ENCODE measurements around the gene CLIP4.

DNA sequence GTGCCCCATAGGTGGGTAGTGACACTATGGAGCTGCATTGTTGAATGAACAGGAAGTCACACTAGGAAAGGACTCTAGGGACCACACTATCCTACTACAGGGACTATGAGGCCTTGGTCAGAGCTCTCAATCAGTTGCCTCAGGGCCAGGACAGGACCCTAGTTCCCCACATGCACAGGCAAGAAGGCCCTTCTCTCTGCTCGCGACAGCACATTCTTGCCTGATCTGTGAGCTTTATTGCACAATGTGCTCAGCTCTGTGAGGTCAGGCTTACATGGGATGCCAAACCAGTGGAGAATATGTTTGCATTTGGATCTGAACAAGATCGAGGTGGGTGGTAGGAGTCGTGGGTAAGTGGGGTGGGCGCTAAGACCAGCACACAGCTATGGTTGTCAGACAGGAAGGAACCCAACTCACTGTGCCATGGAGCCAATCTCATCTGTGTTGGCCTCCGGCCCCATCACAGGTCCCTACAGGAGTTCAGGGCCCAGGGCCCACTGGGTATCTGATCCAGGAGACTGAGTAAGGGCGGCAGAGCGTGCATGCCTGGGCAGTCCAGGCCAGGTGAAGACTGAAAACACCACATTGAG, 48.8 kb upstream of the CLIP4 start:
- TF ChIP-seq, protein P1, sequence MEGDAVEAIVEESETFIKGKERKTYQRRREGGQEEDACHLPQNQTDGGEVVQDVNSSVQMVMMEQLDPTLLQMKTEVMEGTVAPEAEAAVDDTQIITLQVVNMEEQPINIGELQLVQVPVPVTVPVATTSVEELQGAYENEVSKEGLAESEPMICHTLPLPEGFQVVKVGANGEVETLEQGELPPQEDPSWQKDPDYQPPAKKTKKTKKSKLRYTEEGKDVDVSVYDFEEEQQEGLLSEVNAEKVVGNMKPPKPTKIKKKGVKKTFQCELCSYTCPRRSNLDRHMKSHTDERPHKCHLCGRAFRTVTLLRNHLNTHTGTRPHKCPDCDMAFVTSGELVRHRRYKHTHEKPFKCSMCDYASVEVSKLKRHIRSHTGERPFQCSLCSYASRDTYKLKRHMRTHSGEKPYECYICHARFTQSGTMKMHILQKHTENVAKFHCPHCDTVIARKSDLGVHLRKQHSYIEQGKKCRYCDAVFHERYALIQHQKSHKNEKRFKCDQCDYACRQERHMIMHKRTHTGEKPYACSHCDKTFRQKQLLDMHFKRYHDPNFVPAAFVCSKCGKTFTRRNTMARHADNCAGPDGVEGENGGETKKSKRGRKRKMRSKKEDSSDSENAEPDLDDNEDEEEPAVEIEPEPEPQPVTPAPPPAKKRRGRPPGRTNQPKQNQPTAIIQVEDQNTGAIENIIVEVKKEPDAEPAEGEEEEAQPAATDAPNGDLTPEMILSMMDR (conservative IDR thresholded peaks at IDR 0.05; ENCODE audit: low read depth, low read length): no peak
- no peak for TF ChIP-seq EZH2 (IDR thresholded peaks at IDR 0.05; ENCODE audit: low read length, unreplicated experiment)
